AG20443 (cell line): ENCODE results near the gene UIMC1.
"Not testable (repeated sequence)": the region's sequence is repeated elsewhere in the genome, so short reads cannot be mapped to it uniquely, and the experiment has no call there.

Experiments
- DNase-seq: peaks from one replicate; pipeline ENCODE4 v3.0.0; 2012; ENCODE audit warnings: low spot score, mixed read lengths

The UIMC1 gene

DNA sequence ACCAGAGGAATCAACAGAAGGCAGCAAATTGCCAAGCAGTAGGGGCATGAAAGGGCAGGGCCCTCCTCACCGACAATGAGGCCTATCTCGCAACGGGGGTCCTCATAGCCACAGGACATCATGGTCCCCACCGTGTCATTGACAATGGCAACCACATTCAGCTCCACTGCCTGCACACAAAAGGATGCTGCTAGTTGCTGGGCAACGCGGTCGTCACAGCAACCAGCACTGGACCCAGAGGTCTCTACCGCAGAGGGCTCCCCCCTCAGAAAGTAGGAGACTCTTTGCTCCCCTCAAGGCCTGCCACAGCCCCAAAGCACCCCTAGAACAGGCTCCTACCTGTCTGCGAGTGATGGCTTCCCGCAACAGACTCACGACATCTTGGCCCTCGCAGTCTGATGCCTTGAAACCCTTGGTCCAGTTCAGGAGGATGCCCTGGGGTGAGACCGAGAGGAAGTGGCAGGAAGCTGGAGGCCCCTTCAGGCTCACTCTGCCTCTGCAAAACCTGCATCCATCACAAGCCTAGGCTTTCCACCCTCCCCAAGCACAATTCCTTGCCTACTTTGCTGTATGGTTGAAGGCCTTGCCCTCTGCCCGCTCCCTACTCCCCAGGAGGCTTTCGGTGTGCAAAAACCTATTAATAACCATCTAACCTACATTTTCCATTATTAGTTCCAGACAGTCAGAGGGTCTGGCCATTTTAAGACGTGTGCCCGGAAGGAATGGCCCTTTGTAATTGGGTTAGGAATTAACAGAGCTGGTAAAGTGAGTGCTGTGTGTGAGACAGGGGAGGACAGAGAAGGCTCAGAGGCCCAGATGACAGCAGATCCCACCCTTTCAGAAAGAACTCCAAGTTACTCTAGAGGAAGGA, 122.6 kb downstream of the UIMC1 start:
- DNase-seq, result no peak

DNA sequence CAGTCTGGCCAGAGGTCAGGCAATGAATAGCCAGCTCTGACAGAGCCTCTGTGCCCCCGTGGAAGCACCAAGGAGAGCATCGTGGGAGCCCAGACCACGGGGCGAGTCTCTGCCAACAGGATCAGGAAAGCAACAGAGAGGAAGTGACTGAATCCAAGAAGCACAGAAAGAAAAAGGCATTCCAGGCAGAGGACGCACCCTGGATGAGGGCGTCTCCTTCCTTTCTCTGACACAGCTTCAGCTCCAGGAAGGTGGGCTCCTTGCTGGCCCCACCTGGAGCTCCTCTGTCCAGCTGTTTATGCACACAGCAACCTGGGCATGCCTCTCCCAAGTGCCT, 124.0 kb downstream of the UIMC1 start:
- DNase-seq, result peak; percentile 59

- no peak for DNase-seq
Observed at GRCh38 chr5:176881816-176882566, 124.6 kb downstream of the UIMC1 start.

- no peak for DNase-seq
Observed at GRCh38 chr5:176881021-176881749, 125.4 kb downstream of the UIMC1 start.

- no peak for DNase-seq
Observed at GRCh38 chr5:176880366-176881020, 126.1 kb downstream of the UIMC1 start.

- no peak for DNase-seq
Observed at GRCh38 chr5:176879663-176880361, 126.8 kb downstream of the UIMC1 start.

DNA sequence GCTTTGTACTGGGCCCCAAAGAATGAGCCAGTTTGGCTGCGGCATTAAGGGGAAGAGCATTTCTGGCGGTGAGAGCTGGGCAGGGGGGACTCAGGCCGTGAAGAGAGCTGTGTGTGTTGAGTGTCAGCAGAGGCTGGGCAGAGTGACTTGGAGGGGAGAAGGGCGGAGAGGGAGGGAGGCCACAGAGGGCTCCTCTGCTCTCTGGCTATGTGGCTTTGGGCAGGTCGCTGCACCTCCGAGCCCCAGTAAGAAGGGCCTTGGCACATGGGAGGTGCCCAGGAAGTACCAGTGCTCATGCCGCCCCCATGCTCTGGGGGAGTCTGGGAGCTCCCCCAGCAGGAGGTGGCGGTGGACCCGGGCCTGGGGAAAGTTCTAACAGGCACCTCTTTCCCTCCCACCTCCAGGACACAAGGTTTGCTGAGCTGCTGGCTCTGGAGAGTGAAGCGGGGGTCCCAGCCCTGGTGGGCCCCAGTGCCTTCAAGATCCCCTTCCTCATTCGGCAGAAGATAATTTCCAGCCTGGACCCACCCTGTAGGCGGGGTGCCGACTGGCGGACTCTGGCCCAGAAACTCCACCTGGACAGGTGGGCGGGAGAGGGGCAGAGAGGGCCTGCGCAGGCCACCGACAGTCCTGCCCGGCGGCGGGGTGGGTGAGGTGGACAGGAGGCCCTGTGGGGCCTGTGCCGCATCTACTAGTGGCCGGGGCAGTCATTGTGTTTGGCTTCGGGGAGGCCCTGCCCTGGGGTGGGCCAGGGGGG, 127.5 kb downstream of the UIMC1 start:
- DNase-seq, result no peak

- no peak for DNase-seq
Observed at GRCh38 chr5:176878463-176878862, 128.1 kb downstream of the UIMC1 start.

GRCh38 chr5:176877793-176878331, 128.7 kb downstream of the UIMC1 start:
- DNase-seq, result no peak

DNA sequence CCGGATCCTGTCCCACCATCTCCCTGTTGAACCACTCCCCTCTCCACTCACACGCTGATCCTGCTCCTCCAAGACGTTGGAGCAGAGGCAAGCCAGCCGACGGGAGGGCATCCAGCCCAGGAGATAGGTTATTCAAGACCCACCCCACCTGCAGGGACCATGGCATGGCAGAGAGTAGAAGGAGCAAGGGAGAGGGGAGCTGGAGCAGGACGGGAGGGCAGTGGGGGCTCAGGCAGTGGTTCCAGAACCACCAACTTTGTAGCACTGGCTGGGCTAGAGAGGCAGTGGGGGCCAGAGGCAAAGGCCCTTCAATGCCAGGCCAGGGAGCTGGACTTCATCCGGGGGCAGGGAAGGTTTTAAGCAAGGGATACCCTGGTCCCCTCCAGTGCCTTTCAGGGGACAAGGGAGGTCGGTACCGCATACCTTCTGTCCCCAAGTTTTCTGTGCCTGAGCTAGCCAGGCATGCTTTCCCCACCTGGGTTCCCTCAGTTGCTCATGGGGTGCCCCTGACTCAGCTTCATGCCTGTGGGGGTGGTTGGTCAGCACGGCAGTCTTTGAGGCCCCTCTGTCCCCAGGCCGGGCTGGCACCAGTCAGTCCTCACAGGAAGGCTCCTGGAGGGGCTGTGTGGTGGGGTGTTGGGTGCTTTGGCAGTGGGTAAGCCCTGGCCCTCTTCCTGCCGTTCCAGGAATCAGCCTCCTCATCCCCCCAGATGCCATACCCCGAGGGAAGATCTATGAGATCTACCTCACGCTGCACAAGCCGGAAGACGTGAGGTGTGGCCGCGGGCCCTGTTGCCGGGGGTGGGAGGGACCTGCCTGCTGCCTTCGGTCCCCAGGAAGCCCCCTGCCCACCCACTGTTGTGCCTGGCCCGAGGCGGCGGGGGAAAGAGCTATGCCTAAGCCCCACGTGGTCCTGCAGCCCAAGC, 129.8 kb downstream of the UIMC1 start:
- no peak for DNase-seq

GRCh38 chr5:176875783-176876505, 130.6 kb downstream of the UIMC1 start:
- DNase-seq, result no peak

DNA sequence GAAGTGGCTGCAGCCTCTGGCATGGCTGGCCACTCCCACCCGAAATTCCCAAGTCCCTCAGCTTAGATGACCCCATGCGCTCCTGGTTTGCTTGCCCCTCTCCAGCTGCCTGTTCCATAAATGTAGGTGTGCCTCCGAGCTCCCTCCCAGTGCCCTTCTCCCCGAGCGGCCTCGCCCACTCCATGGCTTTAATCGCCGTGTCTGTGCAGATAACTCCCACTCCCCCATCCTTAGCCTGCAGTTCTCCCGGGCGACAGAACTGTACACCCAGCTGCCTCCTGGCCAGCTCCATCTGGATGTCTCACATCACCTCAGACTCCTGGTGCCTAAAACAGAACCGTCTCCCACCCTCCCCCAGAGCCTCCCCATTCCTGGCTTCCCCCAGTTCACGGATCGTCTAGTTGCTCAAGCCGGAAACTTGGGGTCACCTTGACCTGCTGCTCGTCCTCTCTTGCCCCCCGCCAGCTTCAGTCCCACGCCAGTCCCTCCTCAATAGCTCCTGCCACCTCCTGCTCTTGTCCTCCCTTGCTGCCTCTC, 131.5 kb downstream of the UIMC1 start:
- no peak for DNase-seq

- DNase-seq, result no peak
Observed at GRCh38 chr5:176874198-176874780, 132.3 kb downstream of the UIMC1 start.

DNA sequence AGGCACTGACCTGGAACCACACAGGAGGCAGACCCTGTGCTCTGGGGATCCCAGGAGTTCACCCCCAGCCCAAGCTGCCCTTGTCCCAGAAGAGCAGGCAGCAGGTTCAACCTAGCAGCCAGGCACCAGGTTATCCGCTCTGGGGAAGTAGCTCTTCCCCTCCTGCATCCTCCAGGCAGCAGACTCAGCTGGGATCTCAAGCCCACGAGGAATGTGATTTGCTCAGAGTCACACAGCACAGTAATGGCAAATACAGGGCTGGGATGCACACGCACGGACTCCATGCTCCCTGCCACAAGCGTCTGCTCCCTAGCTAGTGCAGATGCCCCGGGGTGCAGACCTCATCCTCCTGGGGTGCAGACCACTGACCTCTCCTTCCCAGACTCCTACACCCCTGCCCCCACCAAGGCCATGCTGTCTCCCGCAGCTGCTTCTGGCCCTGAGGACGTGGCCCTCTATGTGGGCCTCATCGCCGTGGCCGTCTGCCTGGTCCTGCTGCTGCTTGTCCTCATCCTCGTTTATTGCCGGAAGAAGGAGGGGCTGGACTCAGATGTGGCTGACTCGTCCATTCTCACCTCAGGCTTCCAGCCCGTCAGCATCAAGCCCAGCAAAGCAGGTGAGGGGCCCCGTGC, 132.9 kb downstream of the UIMC1 start:
- DNase-seq, result no peak

DNA sequence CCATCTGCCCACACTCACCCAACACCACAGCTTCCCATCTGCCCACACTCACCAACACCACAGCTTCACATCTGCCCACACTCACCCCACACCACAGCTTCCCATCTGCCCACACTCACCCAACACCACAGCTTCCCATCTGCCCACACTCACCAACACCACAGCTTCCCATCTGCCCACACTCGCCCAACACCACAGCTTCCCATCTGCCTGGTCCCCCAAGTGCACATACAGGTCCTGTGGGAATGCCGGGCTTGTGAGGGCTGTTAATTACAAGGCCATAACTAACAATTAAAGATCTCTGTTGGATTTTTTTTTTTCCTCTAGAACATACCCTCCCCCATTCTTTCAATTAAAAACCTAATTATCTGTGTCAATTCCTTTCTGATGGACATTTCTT, 133.6 kb downstream of the UIMC1 start:
- not testable (repeated sequence) for DNase-seq

DNA sequence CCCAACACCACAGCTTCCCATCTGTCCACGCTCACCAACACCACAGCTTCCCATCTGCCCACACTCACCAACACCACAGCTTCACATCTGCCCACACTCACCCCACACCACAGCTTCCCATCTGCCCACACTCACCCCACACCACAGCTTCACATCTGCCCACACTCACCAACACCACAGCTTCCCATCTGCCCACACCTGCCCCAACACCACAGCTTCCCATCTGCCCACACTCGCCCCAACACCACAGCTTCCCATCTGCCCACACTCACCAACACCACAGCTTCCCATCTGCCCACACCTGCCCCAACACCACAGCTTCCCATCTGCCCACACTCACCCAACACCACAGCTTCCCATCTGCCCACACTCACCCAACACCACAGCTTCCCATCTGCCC, 134.0 kb downstream of the UIMC1 start:
- not testable (repeated sequence) for DNase-seq

DNA sequence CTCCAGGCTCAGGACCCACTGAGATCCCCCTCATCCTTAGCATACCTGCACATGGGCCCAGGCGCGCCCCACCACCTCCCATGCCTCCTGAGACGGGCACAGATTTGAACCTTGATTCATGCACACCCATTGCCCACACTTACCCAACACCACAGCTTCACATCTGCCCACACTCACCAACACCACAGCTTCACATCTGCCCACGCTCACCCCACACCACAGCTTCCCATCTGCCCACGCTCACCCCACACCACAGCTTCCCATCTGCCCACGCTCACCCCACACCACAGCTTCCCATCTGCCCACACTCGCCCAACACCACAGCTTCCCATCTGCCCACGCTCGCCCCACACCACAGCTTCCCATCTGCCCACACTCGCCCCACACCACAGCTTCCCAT, 135.9 kb downstream of the UIMC1 start:
- not testable (repeated sequence) for DNase-seq
